HCT116 (cell line): ENCODE results near the gene PANK4. TPM values are rescaled to one million over a fixed set of nuclear protein-coding genes. Genes with fewer than 3 reads are reported as not detected.

Experiments
- ATAC-seq: fragments of 200-7000 bp; cut with Tn5 transposase; 2 replicates; pipeline ENCODE4 v1.9.1; 2020; ENCODE audit warnings: mild to moderate bottlenecking, moderate library complexity
- BruUV-seq: library from RNA; stranded (reverse); fragments of 400-500 nt; replicated peaks from 2 replicates; lab custom pipeline; 2021; lab: Mats Ljungman, UMichigan
- CTCF ChIA-PET: fragments of 300-600 bp; sonication (Branson Sonifier 250); formaldehyde crosslinking; loops from one replicate; lab custom pipeline; 2021; ENCODE audit warnings: antibody characterized with exemption; lab: Charles Lee
- POLR2A ChIA-PET: fragments of 300-600, 350-600 bp; sonication (Branson Sonifier 250); formaldehyde crosslinking; loops from one replicate; lab custom pipeline; 2021; ENCODE audit warnings: antibody characterized with exemption; lab: Charles Lee
- RAD21 ChIA-PET, 2 experiments: fragments of 300-600 bp; sonication (Branson Sonifier 250); formaldehyde crosslinking; loops; one replicate each; lab custom pipeline; 2023; ENCODE audit warnings: low total read pairs in 2 of 2; ENCODE audit not compliant: uncharacterized antibody in 2 of 2, unreplicated experiment in 2 of 2, low non-redundant PET in 1 of 2; lab: Charles Lee
- DNase-seq: peaks from one replicate; pipeline ENCODE4 v3.0.0-alpha.2; 2010; ENCODE audit warnings: low read depth, low spot score
- H2AFZ ChIP-seq: fragments of 200-600 bp; shearing (Covaris generic), sonication (generic); 2 replicates; pipeline ENCODE4 v1.6.1; 2017; ENCODE audit warnings: low read depth, mixed run types, mixed read lengths, antibody characterized with exemption, low read length; ENCODE audit not compliant: poor library complexity, severe bottlenecking
- H3K27ac ChIP-seq: 2 replicates; pipeline ENCODE4 v1.5.1; 2012; ENCODE audit warnings: low read depth, low read length
- H3K27me3 ChIP-seq: fragments of 200-600 bp; sonication (generic); 2 replicates; pipeline ENCODE4 v1.6.1; 2016; ENCODE audit warnings: mixed run types, low read length, mixed read lengths; ENCODE audit not compliant: insufficient read depth
- H3K36me3 ChIP-seq, 2 experiments: fragments of 200-500 bp in 1 of 2; fragments of 200-600 bp in 1 of 2; sonication (Bioruptor generic) in 1 of 2; sonication (generic) in 1 of 2; 2 replicates each; pipeline versions ENCODE4 v1.5.1 to v1.6.1; 2014 to 2016; ENCODE audit warnings: low read length in 2 of 2, inconsistent platforms in 1 of 2, mixed read lengths in 1 of 2, mixed run types in 1 of 2; ENCODE audit not compliant: insufficient read depth in 2 of 2, control insufficient read depth in 1 of 2
- H3K4me1 ChIP-seq, 2 experiments: fragments of 200-600 bp in 1 of 2; sonication (generic) in 1 of 2; 2 replicates each; pipeline versions ENCODE4 v1.5.1 to v1.6.1; 2012 to 2017; ENCODE audit warnings: low read length in 2 of 2, inconsistent platforms in 1 of 2, mild to moderate bottlenecking in 1 of 2, mixed read lengths in 1 of 2, mixed run types in 1 of 2, moderate library complexity in 1 of 2; ENCODE audit not compliant: insufficient read depth in 2 of 2, control insufficient read depth in 1 of 2
- H3K4me2 ChIP-seq: fragments of 200-600 bp; sonication (generic); 2 replicates; pipeline ENCODE4 v1.6.1; 2017; ENCODE audit warnings: mixed run types, low read length, mixed read lengths
- H3K4me3 ChIP-seq, 2 experiments: fragments of 200-600 bp in 1 of 2; sonication (generic) in 1 of 2; replicated peaks in 1 of 2; 2 replicates each; pipeline ENCODE4 v1.5.1; 2011 to 2016; ENCODE audit warnings: low read length in 2 of 2, control low read depth in 1 of 2, low read depth in 1 of 2, mild to moderate bottlenecking in 1 of 2, mixed read lengths in 1 of 2, mixed run types in 1 of 2
- H3K79me2 ChIP-seq: fragments of 200-600 bp; sonication (generic); 2 replicates; pipeline ENCODE4 v1.6.1; 2017; ENCODE audit warnings: mild to moderate bottlenecking, mixed run types, low read length, moderate library complexity, mixed read lengths; ENCODE audit not compliant: insufficient read depth
- H3K9ac ChIP-seq: fragments of 200-600 bp; sonication (generic); 2 replicates; pipeline ENCODE4 v1.6.1; 2016; ENCODE audit warnings: low read length, mixed read lengths
- H3K9me2 ChIP-seq: fragments of 200-600 bp; sonication (generic), shearing (Covaris generic); 2 replicates; pipeline ENCODE4 v1.6.1; 2017; ENCODE audit warnings: mixed run types, mild to moderate bottlenecking, moderate library complexity; ENCODE audit not compliant: insufficient read depth
- H3K9me3 ChIP-seq, 2 experiments: fragments of 200-500 bp in 1 of 2; fragments of 200-600 bp in 1 of 2; sonication (Bioruptor generic) in 1 of 2; sonication (generic) in 1 of 2; 2 replicates each; pipeline ENCODE4 v1.6.1; 2014 to 2017; ENCODE audit warnings: low read length in 2 of 2, mixed read lengths in 2 of 2, inconsistent platforms in 1 of 2, low read depth in 1 of 2, mild to moderate bottlenecking in 1 of 2, mixed run types in 1 of 2, moderate library complexity in 1 of 2; ENCODE audit not compliant: control insufficient read depth in 1 of 2, insufficient read depth in 1 of 2
- H4K20me1 ChIP-seq: fragments of 200-600 bp; sonication (generic), shearing (Covaris generic); 2 replicates; pipeline ENCODE4 v1.6.1; 2017; ENCODE audit warnings: mixed run types, mild to moderate bottlenecking, moderate library complexity; ENCODE audit not compliant: insufficient read depth
- ATF3 ChIP-seq: IDR thresholded peaks from 2 replicates; pipeline ENCODE4 v1.6.1; 2012
- CBX3 ChIP-seq: IDR thresholded peaks from 2 replicates; pipeline ENCODE4 v1.6.1; 2012; ENCODE audit warnings: low read depth
- EZH2 ChIP-seq: fragments of 200-600 bp; sonication (generic); IDR thresholded peaks from 2 replicates; pipeline ENCODE4 v1.6.1; 2017; ENCODE audit warnings: antibody characterized with exemption, mixed run types
- JUND ChIP-seq: IDR thresholded peaks from 2 replicates; pipeline ENCODE4 v1.6.1; 2012
- MAX ChIP-seq: IDR thresholded peaks from 2 replicates; pipeline ENCODE4 v1.6.1; 2012
- POLR2A ChIP-seq: IDR thresholded peaks from 2 replicates; pipeline ENCODE4 v1.7.0; 2011; ENCODE audit warnings: borderline replicate concordance; ENCODE audit not compliant: insufficient read depth, insufficient read length; ENCODE audit errors: extremely low read depth
- SIN3A ChIP-seq: IDR thresholded peaks from 2 replicates; pipeline ENCODE4 v1.6.1; 2012; ENCODE audit warnings: low read depth
- SP1 ChIP-seq: IDR thresholded peaks from 2 replicates; pipeline ENCODE4 v1.6.1; 2012; ENCODE audit warnings: low read depth
- TCF7L2 ChIP-seq: IDR thresholded peaks from 2 replicates; pipeline ENCODE4 v1.7.0; 2011; ENCODE audit warnings: borderline replicate concordance, inconsistent platforms; ENCODE audit not compliant: insufficient read depth, insufficient read length; ENCODE audit errors: extremely low read depth
- ZBTB33 ChIP-seq: IDR thresholded peaks from 2 replicates; pipeline ENCODE4 v1.6.1; 2011; ENCODE audit warnings: mild to moderate bottlenecking, low read length, moderate library complexity; ENCODE audit not compliant: insufficient replicate concordance; ENCODE audit errors: extremely low read depth
- ZFX ChIP-seq: fragments of 450-650 bp; IDR thresholded peaks from 2 replicates; pipeline ENCODE4 v1.6.1; 2017
- ZNF274 ChIP-seq: fragments of 200-500 bp; sonication (Bioruptor generic); IDR thresholded peaks from 2 replicates; pipeline ENCODE4 v1.6.1; 2014; ENCODE audit warnings: mild to moderate bottlenecking, low read depth, low read length, inconsistent platforms
- intact Hi-C: fragments of 100-400 bp; cut with micrococcal nuclease; formaldehyde crosslinking; loops from 2 replicates; pipeline ENCODE4 v1.10.0; 2022
- total RNA-seq: library from RNA; stranded (reverse); gene quantifications from one replicate; pipeline ENCODE4 v1.2.1, GENCODE V29; 2021; ENCODE audit not compliant: unreplicated experiment
- TF ChIP-seq, protein P1 (sequence below), 3 experiments: fragments of 200-600 bp in 1 of 3; sonication (generic) in 1 of 3; IDR thresholded peaks in 2 of 3; conservative IDR thresholded peaks in 1 of 3; 2 replicates each; pipeline ENCODE4 v1.5.1; 2012 to 2017; ENCODE audit warnings: low read depth in 2 of 3, low read length in 2 of 3, antibody characterized with exemption in 1 of 3, borderline replicate concordance in 1 of 3, control low read depth in 1 of 3, mild to moderate bottlenecking in 1 of 3, mixed read lengths in 1 of 3, mixed run types in 1 of 3, moderate library complexity in 1 of 3; ENCODE audit not compliant: insufficient read depth in 1 of 3

PANK4 gene
- total RNA-seq, 1 experiment from 2014 or later: 38.5 TPM

GRCh38 chr1:2528966-2529783 is 2.8 kb upstream of the PANK4 start:
- Histone ChIP-seq H3K4me1 (peaks cover 17 to 34% of the 10 kb centered on the region in 2 experiments; a peak in 3 of 4 replicates), H3K9ac (no peak overlapping the region), H3K9me2 (no peaks in the 10 kb centered on the region), H4K20me1 (peaks cover 8% of the 10 kb centered on the region; the same call in 1 of the 2 replicates), H3K9me3 (no peaks in the 10 kb centered on the region), H2AFZ (no peak overlapping the region), H3K36me3 (no peaks in the 10 kb centered on the region), H3K27me3 (no peaks in the 10 kb centered on the region), H3K79me2 (peaks cover 18% of the 10 kb centered on the region), H3K27ac (no peak overlapping the region), H3K4me2 (no peak overlapping the region), H3K4me3 (no peak overlapping the region)
- intact Hi-C loops: loop anchor here (5.0 kb wide), 1 partner anchor 117 kb away; the partner anchor contains the start of gene PEX10
- ChIA-PET RAD21 (no interaction called here), CTCF (no interaction called here), POLR2A (no interaction called here)
- TF ChIP-seq ZBTB33 (no peak), SP1 (no peak)
- DNase-seq (no peak), ATAC-seq (no peak)
- no TSS peak for BruUV-seq

DNA sequence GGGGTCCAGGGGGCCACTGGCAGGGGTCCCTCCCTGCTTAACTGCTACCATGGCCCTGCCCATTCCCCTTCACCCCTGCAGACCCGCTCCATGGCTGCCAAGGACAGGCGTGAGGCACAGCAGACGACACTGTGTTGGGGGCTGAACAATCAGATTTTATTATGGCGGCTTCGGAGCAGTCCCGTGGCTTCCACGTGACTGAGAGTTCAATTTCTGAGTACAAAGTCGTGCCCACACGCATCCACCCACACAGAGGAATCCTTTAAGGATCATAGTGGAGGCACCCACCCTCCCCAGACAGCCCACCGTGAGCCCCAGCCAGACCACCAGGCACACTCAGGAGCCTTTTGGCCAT is 2.2 kb upstream of the PANK4 start:
- intact Hi-C loops: loop anchor here (5.0 kb wide), 1 partner anchor 116 kb away; the partner anchor contains the start of gene PEX10
- Histone ChIP-seq H3K9ac (no peak overlapping the region), H3K79me2 (peaks cover 24% of the 10 kb centered on the region), H4K20me1 (peaks cover 8% of the 10 kb centered on the region; the same call in 1 of the 2 replicates), H3K4me2 (no peak overlapping the region), H3K9me3 (no peaks in the 10 kb centered on the region), H2AFZ (no peak overlapping the region), H3K36me3 (no peaks in the 10 kb centered on the region), H3K9me2 (no peaks in the 10 kb centered on the region), H3K4me3 (no peak overlapping the region), H3K27me3 (no peaks in the 10 kb centered on the region), H3K27ac (no peak overlapping the region), H3K4me1 (peaks cover 15 to 29% of the 10 kb centered on the region in 2 experiments; a peak in 3 of 4 replicates)
- BruUV-seq: no TSS peak
- ChIA-PET RAD21 (no interaction called here), CTCF (no interaction called here), POLR2A (no interaction called here)
- ATAC-seq (no peak), DNase-seq (no peak)
- no peak for TF ChIP-seq SIN3A
- no peak for TF ChIP-seq EZH2
- TF ChIP-seq, protein P1, sequence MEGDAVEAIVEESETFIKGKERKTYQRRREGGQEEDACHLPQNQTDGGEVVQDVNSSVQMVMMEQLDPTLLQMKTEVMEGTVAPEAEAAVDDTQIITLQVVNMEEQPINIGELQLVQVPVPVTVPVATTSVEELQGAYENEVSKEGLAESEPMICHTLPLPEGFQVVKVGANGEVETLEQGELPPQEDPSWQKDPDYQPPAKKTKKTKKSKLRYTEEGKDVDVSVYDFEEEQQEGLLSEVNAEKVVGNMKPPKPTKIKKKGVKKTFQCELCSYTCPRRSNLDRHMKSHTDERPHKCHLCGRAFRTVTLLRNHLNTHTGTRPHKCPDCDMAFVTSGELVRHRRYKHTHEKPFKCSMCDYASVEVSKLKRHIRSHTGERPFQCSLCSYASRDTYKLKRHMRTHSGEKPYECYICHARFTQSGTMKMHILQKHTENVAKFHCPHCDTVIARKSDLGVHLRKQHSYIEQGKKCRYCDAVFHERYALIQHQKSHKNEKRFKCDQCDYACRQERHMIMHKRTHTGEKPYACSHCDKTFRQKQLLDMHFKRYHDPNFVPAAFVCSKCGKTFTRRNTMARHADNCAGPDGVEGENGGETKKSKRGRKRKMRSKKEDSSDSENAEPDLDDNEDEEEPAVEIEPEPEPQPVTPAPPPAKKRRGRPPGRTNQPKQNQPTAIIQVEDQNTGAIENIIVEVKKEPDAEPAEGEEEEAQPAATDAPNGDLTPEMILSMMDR (IDR thresholded peaks at IDR 0.05 in 2 of 3, conservative IDR thresholded peaks at IDR 0.05 in 1 of 3; ENCODE audit: borderline replicate concordance in 1 of 3, insufficient read depth in 1 of 3, low read depth in 2 of 3, low read length in 2 of 3): no peak
- no peak for TF ChIP-seq JUND
- TF ChIP-seq ZFX: no peak
- TF ChIP-seq ATF3: no peak
- no peak for TF ChIP-seq ZNF274
- TF ChIP-seq MAX: no peak
- TF ChIP-seq TCF7L2: no peak
- TF ChIP-seq CBX3: no peak
- no peak for TF ChIP-seq POLR2A
